ENCODE measurements around the gene C3orf22.

- no peak for TF ChIP-seq CTCF (IDR thresholded peaks at IDR 0.05)
- TF ChIP-seq POLR2A (IDR thresholded peaks at IDR 0.05) = no peak
- no peak for TF ChIP-seq POLR2AphosphoS5 (IDR thresholded peaks at IDR 0.05)
- no peak for TF ChIP-seq EP300 (IDR thresholded peaks at IDR 0.05)
These were observed 7.5 kb downstream of the C3orf22 start for GRCh38 chr3:126551121-126551838.

Measured in gastroesophageal sphincter (tissue), 3 donors.